Effector memory CD4-positive, alpha-beta T cell (primary cell): ENCODE results near the gene APEH.
A peak's percentile ranks its signal among the peaks of the same experiment; 100 is the strongest.

Source experiments
- DNase-seq, 3 donors: peaks; one replicate each; pipeline ENCODE4 v3.0.0-alpha.2; 2020
- H3K27ac ChIP-seq: 2 replicates; pipeline ENCODE4 v1.7.0; 2013; ENCODE audit warnings: mild to moderate bottlenecking, low read length, moderate library complexity; ENCODE audit not compliant: insufficient read depth, poor library complexity, severe bottlenecking
- H3K27me3 ChIP-seq: replicated peaks from 2 replicates; pipeline ENCODE4 v1.7.0; 2013; ENCODE audit warnings: mild to moderate bottlenecking, low read length; ENCODE audit not compliant: insufficient read depth, control insufficient read depth, poor library complexity, severe bottlenecking
- H3K36me3 ChIP-seq: 2 replicates; pipeline ENCODE4 v1.7.0; 2013; ENCODE audit warnings: mild to moderate bottlenecking, low read length, moderate library complexity; ENCODE audit not compliant: control insufficient read depth, insufficient read depth
- H3K4me1 ChIP-seq: 2 replicates; pipeline ENCODE4 v1.7.0; 2013; ENCODE audit warnings: low read length, mild to moderate bottlenecking; ENCODE audit not compliant: control insufficient read depth, insufficient read depth, poor library complexity, severe bottlenecking
- H3K4me3 ChIP-seq: 2 replicates; pipeline ENCODE4 v1.7.0; 2013; ENCODE audit warnings: low read length, low read depth, mild to moderate bottlenecking; ENCODE audit not compliant: insufficient read depth, poor library complexity, severe bottlenecking
- H3K9me3 ChIP-seq: 2 replicates; pipeline ENCODE4 v1.7.0; 2013; ENCODE audit warnings: mild to moderate bottlenecking, low read length, moderate library complexity; ENCODE audit not compliant: control insufficient read depth

The APEH gene

GRCh38 chr3:49666592-49666991 is 7.6 kb upstream of the APEH start:
- Histone ChIP-seq H3K27me3 (no peaks in the 10 kb centered on the region), H3K4me1 (no peaks in the 10 kb centered on the region), H3K4me3 (no peak overlapping the region), H3K27ac (no peak overlapping the region), H3K36me3 (no peaks in the 10 kb centered on the region), H3K9me3 (no peaks in the 10 kb centered on the region)
- no peak for DNase-seq

- H3K27ac ChIP-seq: no peak overlapping the region
- no peaks in the 10 kb centered on the region for H3K36me3 ChIP-seq
- no peaks in the 10 kb centered on the region for H3K9me3 ChIP-seq
- H3K4me3 ChIP-seq: no peak overlapping the region
- H3K4me1 ChIP-seq: no peaks in the 10 kb centered on the region
- H3K27me3 ChIP-seq: no peaks in the 10 kb centered on the region
- no peak for DNase-seq
These were observed 6.3 kb upstream of the APEH start for GRCh38 chr3:49667701-49668413.

GRCh38 chr3:49668414-49668797 is 5.7 kb upstream of the APEH start:
- peaks cover 5% of the 10 kb centered on the region for H3K4me1 ChIP-seq
- H3K27me3 ChIP-seq: no peaks in the 10 kb centered on the region
- no peak for DNase-seq
- H3K27ac ChIP-seq: no peak overlapping the region
- no peak overlapping the region for H3K4me3 ChIP-seq
- H3K36me3 ChIP-seq: no peaks in the 10 kb centered on the region
- H3K9me3 ChIP-seq: no peaks in the 10 kb centered on the region

- DNase-seq: no peak
- Histone ChIP-seq H3K27me3 (no peaks in the 10 kb centered on the region), H3K27ac (no peak overlapping the region), H3K4me3 (no peak overlapping the region), H3K36me3 (no peaks in the 10 kb centered on the region), H3K4me1 (peaks cover 8% of the 10 kb centered on the region), H3K9me3 (no peaks in the 10 kb centered on the region)
These were observed 5.3 kb upstream of the APEH start for GRCh38 chr3:49668861-49669260.

- H3K27me3 ChIP-seq: no peaks in the 10 kb centered on the region
- no peak overlapping the region for H3K27ac ChIP-seq
- H3K9me3 ChIP-seq: no peaks in the 10 kb centered on the region
- peaks cover 8% of the 10 kb centered on the region for H3K4me1 ChIP-seq
- DNase-seq: no peak
- no peaks in the 10 kb centered on the region for H3K36me3 ChIP-seq
- no peak overlapping the region for H3K4me3 ChIP-seq
These were observed 4.8 kb upstream of the APEH start for GRCh38 chr3:49669352-49669751.

GRCh38 chr3:49670940-49671290 is 3.2 kb upstream of the APEH start:
- H3K9me3 ChIP-seq: no peaks in the 10 kb centered on the region
- H3K27me3 ChIP-seq: no peaks in the 10 kb centered on the region
- no peak overlapping the region for H3K4me3 ChIP-seq
- peaks cover 18% of the 10 kb centered on the region for H3K4me1 ChIP-seq
- DNase-seq: no peak
- no peak overlapping the region for H3K27ac ChIP-seq
- H3K36me3 ChIP-seq: peaks cover 3% of the 10 kb centered on the region

GRCh38 chr3:49671291-49672288 is 2.6 kb upstream of the APEH start:
- Histone ChIP-seq H3K27ac (no peak overlapping the region), H3K4me3 (no peak overlapping the region), H3K4me1 (peaks cover 18% of the 10 kb centered on the region), H3K9me3 (no peaks in the 10 kb centered on the region), H3K27me3 (no peaks in the 10 kb centered on the region), H3K36me3 (peaks cover 9% of the 10 kb centered on the region)
- DNase-seq: peak; percentile 42 to 60 (median 50)

GRCh38 chr3:49673121-49673714 is 933 bp upstream of the APEH start:
- H3K4me3 ChIP-seq: peak overlapping the region; percentile 78
- H3K27me3 ChIP-seq: no peaks in the 10 kb centered on the region
- peaks cover 21% of the 10 kb centered on the region for H3K36me3 ChIP-seq
- peaks cover 18% of the 10 kb centered on the region for H3K4me1 ChIP-seq
- peak in 1 of 3 donors; percentile 6 for DNase-seq
- no peaks in the 10 kb centered on the region for H3K9me3 ChIP-seq
- peak overlapping the region; percentile 91 for H3K27ac ChIP-seq

GRCh38 chr3:49674497-49674983 is 389 bp downstream of the APEH start:
- no peak for DNase-seq
- Histone ChIP-seq H3K27me3 (no peaks in the 10 kb centered on the region), H3K27ac (peak overlapping the region; percentile 91), H3K36me3 (peaks cover 34% of the 10 kb centered on the region), H3K4me3 (peak overlapping the region; percentile 78), H3K9me3 (no peaks in the 10 kb centered on the region), H3K4me1 (peaks cover 18% of the 10 kb centered on the region)
